Esophagus muscularis mucosa (tissue), 4 donors: ENCODE results near the gene CCDC116. TPM values are rescaled to one million over a fixed set of nuclear protein-coding genes. Genes with fewer than 3 reads are reported as not detected.

ENCODE experiments used
- DNase-seq: peaks from one replicate; pipeline ENCODE4 v3.0.0-alpha.2; 2017; ENCODE audit errors: extremely low spot score
- H3K27ac ChIP-seq, 4 donors: fragments of 200-600 bp; sonication (generic); replicated peaks in 1 of 4; 1 replicate in 3 of 4; 2 replicates in 1 of 4; pipeline ENCODE4 v1.5.1; 2016 to 2019; ENCODE audit warnings: mild to moderate bottlenecking in 1 of 4
- H3K27me3 ChIP-seq, 4 donors: fragments of 200-600 bp; sonication (generic); one replicate each; pipeline versions ENCODE4 v1.5.1 to v1.6.0; 2016 to 2019
- H3K36me3 ChIP-seq, 4 donors: fragments of 200-600 bp; sonication (generic); one replicate each; pipeline ENCODE4 v1.5.1; 2016 to 2019
- H3K4me1 ChIP-seq, 4 donors: fragments of 200-600 bp; sonication (generic); one replicate each; pipeline ENCODE4 v1.5.1; 2016 to 2019
- H3K4me3 ChIP-seq, 4 donors: fragments of 200-600 bp; sonication (generic); 1 replicate in 2 of 4; 2 replicates in 2 of 4; pipeline ENCODE4 v1.5.1; 2016 to 2019; ENCODE audit warnings: mild to moderate bottlenecking in 4 of 4, moderate library complexity in 1 of 4
- H3K9me3 ChIP-seq, 4 donors: fragments of 200-600 bp; sonication (generic); 1 replicate in 3 of 4; 2 replicates in 1 of 4; pipeline ENCODE4 v1.5.1; 2016 to 2019
- CTCF ChIP-seq, 3 experiments: fragments of 200-600 bp in 2 of 3; fragments of 450-650 bp in 1 of 3; sonication (generic) in 2 of 3; IDR thresholded peaks; one replicate each; pipeline ENCODE4 v1.5.1; 2017 to 2019; ENCODE audit warnings: antibody characterized with exemption in 3 of 3, mild to moderate bottlenecking in 2 of 3, moderate library complexity in 1 of 3
- EP300 ChIP-seq: sonication (generic); formaldehyde crosslinking; IDR thresholded peaks from one replicate; pipeline ENCODE4 v1.6.1; 2017; ENCODE audit warnings: antibody characterized with exemption
- POLR2A ChIP-seq: fragments of 450-650 bp; IDR thresholded peaks from one replicate; pipeline ENCODE4 v1.6.1; 2017; ENCODE audit warnings: antibody characterized with exemption, moderate library complexity, mild to moderate bottlenecking, low read depth
- POLR2AphosphoS5 ChIP-seq, 2 donors: sonication (generic); formaldehyde crosslinking; IDR thresholded peaks; one replicate each; pipeline ENCODE4 v1.6.1; 2017; ENCODE audit warnings: antibody characterized with exemption in 2 of 2
- WGBS: methylation state at CpG from one replicate; pipeline ENCODE4 v1.1.5; 2018; 5-methylcytosine and 5-hydroxymethylcytosine counted together
- intact Hi-C: fragments of 100-400 bp; cut with DNase I; formaldehyde crosslinking; loops from one replicate; pipeline ENCODE4 v1.15.1; 2023
- small RNA-seq, 3 donors: library from RNA; depleted of rRNA; stranded (forward); fragments of <200 nt; gene quantifications; one replicate each; pipeline ENCODE3, GENCODE V24; 2016
- total RNA-seq, 4 donors: library from RNA; depleted of rRNA; stranded (reverse); fragments of >200 nt; gene quantifications; one replicate each; pipeline versions ENCODE4 v1.1.0 to v1.2.1, GENCODE V29; 2016

CCDC116 gene
- total RNA-seq, 4 donors from 2014 or later, result 0.26 to 0.99 (median 0.55) TPM

DNA sequence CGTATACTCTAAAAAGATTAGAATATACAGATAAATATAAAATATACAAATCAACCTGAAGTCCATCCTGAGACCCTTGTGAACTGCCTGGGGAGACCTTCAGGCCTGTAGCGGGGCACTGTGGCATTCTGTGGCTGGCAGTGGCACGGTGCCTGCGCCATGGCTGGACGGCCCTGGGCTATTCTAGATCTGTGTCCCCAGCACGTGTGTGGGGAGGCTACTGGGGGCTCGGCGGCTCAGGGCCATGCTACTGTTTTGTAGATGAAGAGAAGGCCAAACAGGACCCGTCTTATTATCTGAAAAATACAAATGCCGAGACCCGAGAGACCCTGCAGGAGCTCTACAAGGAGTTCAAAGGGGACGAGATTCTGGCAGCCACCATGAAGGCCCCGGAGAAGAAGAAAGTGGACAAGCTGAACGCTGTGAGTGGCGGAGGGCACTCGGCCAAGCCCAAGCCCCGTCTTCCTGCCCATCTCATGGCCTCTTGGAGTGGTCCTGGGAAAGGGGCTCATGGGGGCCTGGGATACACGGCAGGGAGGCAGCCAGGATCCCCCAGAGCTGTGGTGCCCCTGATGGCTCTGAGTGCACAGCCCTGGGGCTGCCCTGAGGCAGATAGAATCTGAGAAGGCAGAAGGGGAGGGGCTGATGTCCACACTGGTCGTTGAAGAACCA is 52.1 kb downstream of the CCDC116 start:
- 88% methylated on average over 19 of the region's 19 CpGs for WGBS
- no peaks in the 10 kb centered on the region for H3K9me3 ChIP-seq

DNA sequence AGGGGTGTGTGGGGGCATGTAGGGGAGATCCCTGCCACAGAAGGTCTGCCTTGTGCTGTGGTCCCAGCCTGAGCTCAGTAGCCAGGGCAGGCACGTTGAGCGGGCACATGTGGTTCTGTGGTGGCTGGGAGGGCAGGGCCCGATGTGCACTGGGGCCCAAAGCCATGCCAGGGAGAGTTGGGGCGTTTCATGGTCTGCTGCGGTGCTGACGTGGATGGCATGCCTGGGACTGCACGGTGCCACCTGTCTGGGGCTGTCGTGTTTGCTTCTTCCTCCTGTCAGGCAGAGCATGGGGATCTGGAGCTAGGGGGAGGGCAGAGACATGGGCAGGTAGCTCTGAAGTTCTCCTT is 52.6 kb downstream of the CCDC116 start:
- no peak for DNase-seq
- Histone ChIP-seq H3K4me3 (no peak overlapping the region), H3K36me3 (peaks cover 49 to 92% (median 89%) of the 10 kb centered on the region in 4 donors), H3K4me1 (peaks cover 0 to 6% (median 4%) of the 10 kb centered on the region in 4 donors), H3K9me3 (no peaks in the 10 kb centered on the region), H3K27me3 (no peaks in the 10 kb centered on the region), H3K27ac (no peak overlapping the region)
- TF ChIP-seq POLR2AphosphoS5 (IDR thresholded peaks at IDR 0.05), result no peak
- TF ChIP-seq CTCF (IDR thresholded peaks at IDR 0.05), result no peak
- WGBS, result 93% methylated on average over 3 of the region's 8 CpGs
- intact Hi-C loops, result no loop called here

More for the DNA sequence above, 52.1 kb downstream of the CCDC116 start:
- H3K4me3 ChIP-seq, result no peak overlapping the region
- H3K27ac ChIP-seq, result no peak overlapping the region
- intact Hi-C loops, result no loop called here
- DNase-seq, result no peak
- peaks cover 0 to under 1% (median 0%) of the 10 kb centered on the region in 4 donors for H3K4me1 ChIP-seq
- TF ChIP-seq CTCF (IDR thresholded peaks at IDR 0.05) (no peak), EP300 (no peak), POLR2AphosphoS5 (IDR thresholded peaks at IDR 0.05) (no peak), POLR2A (no peak)
- H3K36me3 ChIP-seq, result peaks cover 49 to 88% (median 85%) of the 10 kb centered on the region in 4 donors
- H3K27me3 ChIP-seq, result no peaks in the 10 kb centered on the region

- Histone ChIP-seq H3K4me1 (peaks cover 0 to 8% (median 6%) of the 10 kb centered on the region in 4 donors), H3K36me3 (peaks cover 46 to 89% (median 88%) of the 10 kb centered on the region in 4 donors), H3K9me3 (no peaks in the 10 kb centered on the region), H3K27me3 (no peaks in the 10 kb centered on the region), H3K4me3 (no peak overlapping the region), H3K27ac (no peak overlapping the region)
- intact Hi-C loops, result no loop called here
- TF ChIP-seq EP300 (no peak), POLR2AphosphoS5 (IDR thresholded peaks at IDR 0.05) (no peak), CTCF (IDR thresholded peaks at IDR 0.05) (no peak), POLR2A (no peak)
- no peak for DNase-seq
- WGBS, result 100% methylated on average over 4 of the region's 8 CpGs
Measured at GRCh38 chr22:21686193-21686608, 53.6 kb downstream of the CCDC116 start.

Small RNA genes within 50 kb of the gene (small RNA-seq; reads per million reads assigned to genes)
- gene MIR301B, result 0.17 to 0.74 (median 0.17) reads per million in 3 donors

Other genes starting within 250 kb of the CCDC116 start
- under 1 TPM in 2 of 4 donors, not detected in 2; under 0.01 to 0.11 TPM for gene RIMBP3B, start 249.0 kb upstream of the CCDC116 start, total RNA-seq
- gene HIC2, start 215.4 kb upstream of the CCDC116 start, total RNA-seq, result 1 to 10 TPM; 3.7 to 7.3 (median 5.4) TPM
- gene TMEM191C, start 165.4 kb upstream of the CCDC116 start, total RNA-seq, result 1 to 10 TPM in 2 of 4 donors, under 1 TPM in 1, not detected in 1; 0.99 to 5.1 (median 3.8) TPM
- not detected for gene RIMBP3C, start 81.3 kb upstream of the CCDC116 start, total RNA-seq
- gene UBE2L3, start 65.0 kb upstream of the CCDC116 start, total RNA-seq, result 10 to 100 TPM; 47.3 to 84.7 (median 65.2) TPM
- gene YDJC, start 2.7 kb upstream of the CCDC116 start, total RNA-seq, result 10 to 100 TPM; 13.7 to 33.7 (median 26.2) TPM
- 10 to 100 TPM; 22.4 to 40.8 (median 29.3) TPM for gene SDF2L1, start 9.5 kb downstream of the CCDC116 start, total RNA-seq
- 10 to 100 TPM; 16.9 to 34.3 (median 24.7) TPM for gene PPIL2, start 33.3 kb downstream of the CCDC116 start, total RNA-seq
- 10 to 100 TPM; 12.0 to 30.7 (median 16.5) TPM for gene YPEL1, start 103.0 kb downstream of the CCDC116 start, total RNA-seq
- 10 to 100 TPM; 44.9 to 87.2 (median 63.5) TPM for gene MAPK1, start 234.9 kb downstream of the CCDC116 start, total RNA-seq